Activated T-cell treated with anti-CD3 and anti-CD28 coated beads for 4 hours (primary cell): ENCODE results near the gene KMT2A.
"Not testable (repeated sequence)": the region's sequence is repeated elsewhere in the genome, so short reads cannot be mapped to it uniquely, and the experiment has no call there.

ENCODE experiments used
- DNase-seq: peaks from one replicate; pipeline ENCODE4 v3.0.0-alpha.2; 2020

KMT2A gene

GRCh38 chr11:118435893-118436624 lies at the start of gene KMT2A:
Gene KMT2A, plus strand, starts transcription at chr11:118436492. Its CDS starts 21 bp downstream, at chr11:118436513.
- DNase-seq, result peak; percentile 88

- no peak for DNase-seq
Observed at GRCh38 chr11:118396097-118396501, 40.2 kb upstream of the KMT2A start.

- DNase-seq, result no peak
Observed at GRCh38 chr11:118397448-118397847, 38.8 kb upstream of the KMT2A start.

- peak; percentile 15 for DNase-seq
Observed at GRCh38 chr11:118398791-118399559, 37.3 kb upstream of the KMT2A start.

GRCh38 chr11:118401151-118401879 lies 35.0 kb upstream of the KMT2A start, which contains the start of gene ATP5MG:
Gene ATP5MG, plus strand, starts transcription at chr11:118401606. Its CDS starts 60 bp downstream, at chr11:118401666.
- DNase-seq, result peak; percentile 89

GRCh38 chr11:118401880-118402590 lies 34.3 kb upstream of the KMT2A start:
- no peak for DNase-seq

- DNase-seq, result not testable (repeated sequence)
Observed at GRCh38 chr11:118402594-118402993, 33.7 kb upstream of the KMT2A start.

- no peak for DNase-seq
Observed at GRCh38 chr11:118406599-118407166, 29.6 kb upstream of the KMT2A start.

- no peak for DNase-seq
Observed at GRCh38 chr11:118410055-118410745, 26.1 kb upstream of the KMT2A start.

GRCh38 chr11:118411530-118411929 lies 24.8 kb upstream of the KMT2A start:
- no peak for DNase-seq

- DNase-seq, result no peak
Observed at GRCh38 chr11:118412921-118413320, 23.4 kb upstream of the KMT2A start.

- no peak for DNase-seq
Observed at GRCh38 chr11:118415062-118415738, 21.1 kb upstream of the KMT2A start.

GRCh38 chr11:118415739-118416068 lies 20.6 kb upstream of the KMT2A start:
- no peak for DNase-seq

- not testable (repeated sequence) for DNase-seq
Observed at GRCh38 chr11:118416900-118417299, 19.4 kb upstream of the KMT2A start.

GRCh38 chr11:118417801-118418200 lies 18.5 kb upstream of the KMT2A start:
- DNase-seq, result no peak

GRCh38 chr11:118418766-118419165 lies 17.5 kb upstream of the KMT2A start:
- no peak for DNase-seq

- DNase-seq, result no peak
Observed at GRCh38 chr11:118427707-118428106, 8.6 kb upstream of the KMT2A start.

- no peak for DNase-seq
Observed at GRCh38 chr11:118430956-118431355, 5.3 kb upstream of the KMT2A start.

GRCh38 chr11:118434123-118434552 lies 2.2 kb upstream of the KMT2A start:
- no peak for DNase-seq

- peak; percentile 26 for DNase-seq
Observed at GRCh38 chr11:118434553-118435289, 1.6 kb upstream of the KMT2A start.
